Prostate gland (tissue), 2 donors: ENCODE measurements around the gene HUS1. TPM values are rescaled to one million over a fixed set of nuclear protein-coding genes. Genes with fewer than 3 reads are reported as not detected.
"Not testable (repeated sequence)": the region's sequence is repeated elsewhere in the genome, so short reads cannot be mapped to it uniquely, and the experiment has no call there.

Source experiments
- DNase-seq: peaks from one replicate; pipeline ENCODE4 v3.0.0-alpha.2; 2019; ENCODE audit warnings: low spot score
- H3K27ac ChIP-seq, 2 donors: fragments of 200-600 bp; sonication (generic); 2 replicates each; pipeline ENCODE4 v1.5.1; 2017 to 2019
- H3K27me3 ChIP-seq: fragments of 200-600 bp; sonication (generic); replicated peaks from 2 replicates; pipeline ENCODE4 v1.5.1; 2019; ENCODE audit not compliant: insufficient read depth
- H3K36me3 ChIP-seq, 2 donors: fragments of 200-600 bp; sonication (generic); 1 replicate in 1 of 2; 2 replicates in 1 of 2; pipeline versions ENCODE4 v1.5.1 to v1.8.1; 2017 to 2019
- H3K4me1 ChIP-seq: fragments of 200-600 bp; sonication (generic); replicated peaks from 2 replicates; pipeline ENCODE4 v1.5.1; 2019
- H3K4me3 ChIP-seq, 2 donors: fragments of 200-600 bp; sonication (generic); 2 replicates each; pipeline ENCODE4 v1.5.1; 2017 to 2019
- H3K9me3 ChIP-seq: fragments of 200-600 bp; sonication (generic); 2 replicates; pipeline ENCODE4 v1.5.1; 2017
- CTCF ChIP-seq, 4 experiments: fragments of 200-600 bp in 2 of 4; fragments of 450-650 bp in 2 of 4; sonication (generic) in 2 of 4; IDR thresholded peaks; 1 replicate in 3 of 4; 2 replicates in 1 of 4; pipeline ENCODE4 v1.5.1; 2016 to 2019; ENCODE audit warnings: antibody characterized with exemption in 4 of 4, mild to moderate bottlenecking in 2 of 4, moderate library complexity in 2 of 4
- POLR2A ChIP-seq: fragments of 450-650 bp; IDR thresholded peaks from one replicate; pipeline ENCODE4 v1.6.1; 2016; ENCODE audit warnings: antibody characterized with exemption, mild to moderate bottlenecking
- POLR2AphosphoS5 ChIP-seq: sonication (generic); formaldehyde crosslinking; IDR thresholded peaks from one replicate; pipeline ENCODE4 v1.6.1; 2017; ENCODE audit warnings: antibody characterized with exemption
- WGBS: methylation state at CpG from one replicate; pipeline ENCODE4 v1.1.5; 2018; 5-methylcytosine and 5-hydroxymethylcytosine counted together
- intact Hi-C: fragments of 100-400 bp; cut with DNase I; formaldehyde crosslinking; loops from one replicate; pipeline ENCODE4 v1.14.2; 2022
- total RNA-seq, 2 donors: library from RNA; depleted of rRNA; stranded (reverse); fragments of >200 nt; gene quantifications; one replicate each; pipeline ENCODE4 v1.1.0, GENCODE V29; 2016

HUS1 gene
- total RNA-seq, 2 donors from 2014 or later = 26.1 to 43.1 TPM

GRCh38 chr7:47991741-47992311 lies 12.4 kb upstream of the HUS1 start:
- Histone ChIP-seq H3K36me3 (no peaks in the 10 kb centered on the region), H3K4me3 (peak overlapping the region; percentile 8 to 16), H3K4me1 (peaks cover 3% of the 10 kb centered on the region), H3K27me3 (no peaks in the 10 kb centered on the region), H3K27ac (no peak overlapping the region), H3K9me3 (no peaks in the 10 kb centered on the region)
- WGBS = 9% methylated on average over 23 of the region's 26 CpGs
- DNase-seq = peak; percentile 29
- intact Hi-C loops = loop anchor here (5.0 kb wide), 1 partner anchor 120 kb away; no protein-coding TSS in a partner anchor
- no peak for TF ChIP-seq POLR2AphosphoS5
- TF ChIP-seq CTCF (IDR thresholded peaks at IDR 0.05) = peak in 2 of 4 experiments; percentile 40 to 54

GRCh38 chr7:47991270-47991669 lies 11.9 kb upstream of the HUS1 start:
- Histone ChIP-seq H3K27me3 (no peaks in the 10 kb centered on the region), H3K4me1 (peaks cover 3% of the 10 kb centered on the region), H3K27ac (no peak overlapping the region), H3K36me3 (no peaks in the 10 kb centered on the region), H3K9me3 (no peaks in the 10 kb centered on the region), H3K4me3 (no peak overlapping the region)
- no peak for DNase-seq
- intact Hi-C loops = loop anchor here (5.0 kb wide), 1 partner anchor 121 kb away; no protein-coding TSS in a partner anchor
- TF ChIP-seq POLR2A = no peak
- no peak for TF ChIP-seq POLR2AphosphoS5
- TF ChIP-seq CTCF (IDR thresholded peaks at IDR 0.05) = no peak
- 72% methylated on average over 1 of the region's 1 CpG for WGBS

- DNase-seq = no peak
- intact Hi-C loops = loop anchor here (5.0 kb wide), 1 partner anchor 122 kb away; no protein-coding TSS in a partner anchor
- Histone ChIP-seq H3K36me3 (no peaks in the 10 kb centered on the region), H3K9me3 (no peaks in the 10 kb centered on the region), H3K27me3 (no peaks in the 10 kb centered on the region), H3K4me3 (no peak overlapping the region), H3K27ac (no peak overlapping the region), H3K4me1 (peaks cover 3% of the 10 kb centered on the region)
- 91% methylated on average over 5 of the region's 5 CpGs for WGBS
- TF ChIP-seq CTCF (IDR thresholded peaks at IDR 0.05) (no peak), POLR2AphosphoS5 (no peak), POLR2A (no peak)
Observed at GRCh38 chr7:47990592-47990991, 11.2 kb upstream of the HUS1 start.

- H3K27ac ChIP-seq, H3K4me1 ChIP-seq, H3K27me3 ChIP-seq, DNase-seq, H3K36me3 ChIP-seq, H3K9me3 ChIP-seq, H3K4me3 ChIP-seq: not testable (repeated sequence)
- WGBS = 53% methylated on average over 10 of the region's 10 CpGs
- intact Hi-C loops = loop anchor here (5.0 kb wide), 1 partner anchor 122 kb away; no protein-coding TSS in a partner anchor
Observed at GRCh38 chr7:47989607-47990400, 10.4 kb upstream of the HUS1 start.

- intact Hi-C loops = no loop called here
- Histone ChIP-seq H3K36me3 (no peaks in the 10 kb centered on the region), H3K9me3 (no peaks in the 10 kb centered on the region), H3K4me3 (no peak overlapping the region), H3K27ac (no peak overlapping the region), H3K4me1 (peaks cover 3% of the 10 kb centered on the region), H3K27me3 (no peaks in the 10 kb centered on the region)
- TF ChIP-seq POLR2AphosphoS5 = no peak
- TF ChIP-seq POLR2A = no peak
- no peak for TF ChIP-seq CTCF (IDR thresholded peaks at IDR 0.05)
- no peak for DNase-seq
- 71% methylated on average over 8 of the region's 8 CpGs for WGBS
Observed at GRCh38 chr7:47988496-47989386, 9.3 kb upstream of the HUS1 start.
